ENCODE data around the gene CEBPE. TPM values are rescaled to one million over a fixed set of nuclear protein-coding genes. Genes with fewer than 3 reads are reported as not detected.

The CEBPE gene
- total RNA-seq, 1 donor from 2014 or later, result not detected

DNA sequence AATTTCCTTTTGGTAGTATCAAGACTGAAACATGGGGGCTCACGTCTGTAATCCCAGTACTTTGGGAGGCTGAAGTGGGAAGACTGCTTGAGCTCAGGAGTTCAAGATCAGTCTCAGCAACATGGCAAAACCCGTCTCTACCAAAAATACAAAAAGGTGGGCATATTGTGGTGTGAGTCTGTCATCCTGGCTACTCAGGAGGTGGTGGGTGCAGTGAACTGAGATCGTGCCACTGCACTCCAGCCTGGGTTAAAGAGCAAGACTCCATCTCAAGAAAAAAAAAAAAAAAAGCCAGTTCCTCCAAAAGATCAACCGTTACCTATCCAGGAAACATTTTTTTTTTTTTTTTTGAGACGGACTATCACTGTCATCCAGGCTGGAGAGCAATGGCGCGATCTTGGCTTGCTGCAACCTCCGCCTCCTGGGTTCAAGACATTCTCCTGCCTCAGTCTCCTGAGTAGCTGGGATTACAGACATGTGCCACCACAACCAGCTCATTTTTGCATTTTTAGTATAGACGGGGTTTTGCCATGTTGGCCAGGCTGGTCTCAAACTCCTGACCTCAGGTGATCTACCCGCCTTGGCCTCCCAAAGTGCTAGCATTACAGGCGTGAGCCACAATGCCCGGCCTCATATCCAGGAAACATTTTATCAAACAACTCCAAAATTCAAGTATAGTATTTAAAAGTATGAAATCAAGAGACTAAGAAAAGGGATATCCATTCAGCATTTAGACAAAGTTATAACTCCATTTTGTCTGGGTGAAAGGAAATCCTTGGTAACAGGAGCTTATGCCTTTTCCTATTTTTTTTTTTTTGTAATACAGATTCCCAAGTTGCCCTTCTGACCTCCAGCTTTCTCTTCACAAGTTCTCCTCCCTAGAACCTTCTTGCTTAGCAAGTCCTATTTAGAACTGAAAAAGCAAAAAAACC lies 27.5 kb downstream of the CEBPE start:
- Mint-ChIP-seq H3K4me1 (ENCODE audit: low read depth) (peaks cover 30% of the 10 kb centered on the region), H3K27ac (ENCODE audit: unreplicated experiment) (no peak overlapping the region), H3K36me3 (ENCODE audit: low read depth) (peaks cover 19% of the 10 kb centered on the region), H3K4me3 (ENCODE audit: unreplicated experiment) (no peak overlapping the region), H3K27me3 (ENCODE audit: low read depth) (no peaks in the 10 kb centered on the region), H3K9me3 (ENCODE audit: low read depth) (no peaks in the 10 kb centered on the region)
- DNase-seq (ENCODE audit: low spot score), result no peak
- TF ChIP-seq, protein P1, sequence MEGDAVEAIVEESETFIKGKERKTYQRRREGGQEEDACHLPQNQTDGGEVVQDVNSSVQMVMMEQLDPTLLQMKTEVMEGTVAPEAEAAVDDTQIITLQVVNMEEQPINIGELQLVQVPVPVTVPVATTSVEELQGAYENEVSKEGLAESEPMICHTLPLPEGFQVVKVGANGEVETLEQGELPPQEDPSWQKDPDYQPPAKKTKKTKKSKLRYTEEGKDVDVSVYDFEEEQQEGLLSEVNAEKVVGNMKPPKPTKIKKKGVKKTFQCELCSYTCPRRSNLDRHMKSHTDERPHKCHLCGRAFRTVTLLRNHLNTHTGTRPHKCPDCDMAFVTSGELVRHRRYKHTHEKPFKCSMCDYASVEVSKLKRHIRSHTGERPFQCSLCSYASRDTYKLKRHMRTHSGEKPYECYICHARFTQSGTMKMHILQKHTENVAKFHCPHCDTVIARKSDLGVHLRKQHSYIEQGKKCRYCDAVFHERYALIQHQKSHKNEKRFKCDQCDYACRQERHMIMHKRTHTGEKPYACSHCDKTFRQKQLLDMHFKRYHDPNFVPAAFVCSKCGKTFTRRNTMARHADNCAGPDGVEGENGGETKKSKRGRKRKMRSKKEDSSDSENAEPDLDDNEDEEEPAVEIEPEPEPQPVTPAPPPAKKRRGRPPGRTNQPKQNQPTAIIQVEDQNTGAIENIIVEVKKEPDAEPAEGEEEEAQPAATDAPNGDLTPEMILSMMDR (IDR thresholded peaks at IDR 0.05), result no peak

GRCh38 chr14:23090254-23090636 lies 28.8 kb downstream of the CEBPE start:
- TF ChIP-seq, protein P1 (IDR thresholded peaks at IDR 0.05), result no peak
- Mint-ChIP-seq H3K27ac (ENCODE audit: unreplicated experiment) (no peak overlapping the region), H3K9me3 (ENCODE audit: low read depth) (no peaks in the 10 kb centered on the region), H3K4me1 (ENCODE audit: low read depth) (peaks cover 22% of the 10 kb centered on the region), H3K27me3 (ENCODE audit: low read depth) (no peaks in the 10 kb centered on the region), H3K4me3 (ENCODE audit: unreplicated experiment) (no peak overlapping the region), H3K36me3 (ENCODE audit: low read depth) (peaks cover 27% of the 10 kb centered on the region)
- DNase-seq (ENCODE audit: low spot score), result no peak

GRCh38 chr14:23089498-23090253 lies 29.4 kb downstream of the CEBPE start:
- no peaks in the 10 kb centered on the region for H3K9me3 Mint-ChIP-seq (ENCODE audit: low read depth)
- H3K4me3 Mint-ChIP-seq (ENCODE audit: unreplicated experiment), result no peak overlapping the region
- H3K27ac Mint-ChIP-seq (ENCODE audit: unreplicated experiment), result no peak overlapping the region

DNA sequence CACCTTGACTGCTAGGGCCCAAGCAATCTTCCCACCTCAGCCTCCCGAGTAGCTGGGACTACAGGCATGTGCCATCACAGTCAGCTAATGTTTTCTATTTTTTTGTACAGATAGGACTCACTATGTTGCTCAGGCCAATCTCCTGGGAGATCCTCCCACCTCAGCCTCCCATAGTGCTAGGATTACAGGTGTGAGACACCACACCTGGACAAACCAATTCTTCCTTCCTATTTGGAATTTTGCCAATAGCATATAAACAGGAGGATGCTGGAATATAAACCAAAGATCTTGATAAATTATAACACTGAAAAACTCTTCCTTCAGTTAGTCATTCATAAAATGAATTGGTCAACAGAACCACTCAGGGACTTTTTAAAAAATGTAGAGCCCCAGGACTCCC lies 32.5 kb downstream of the CEBPE start:
- Mint-ChIP-seq H3K36me3 (ENCODE audit: low read depth) (peaks cover 30% of the 10 kb centered on the region), H3K9me3 (ENCODE audit: low read depth) (no peaks in the 10 kb centered on the region), H3K4me1 (ENCODE audit: low read depth) (peaks cover 7% of the 10 kb centered on the region), H3K27ac (ENCODE audit: unreplicated experiment) (peak overlapping the region; percentile 12), H3K4me3 (ENCODE audit: unreplicated experiment) (no peak overlapping the region), H3K27me3 (ENCODE audit: low read depth) (no peaks in the 10 kb centered on the region)
- DNase-seq (ENCODE audit: low spot score), result no peak
- TF ChIP-seq, protein P1 (IDR thresholded peaks at IDR 0.05), result no peak

More at GRCh38 chr14:23089498-23090253, 29.4 kb downstream of the CEBPE start:
- DNase-seq (ENCODE audit: low spot score), result no peak
- Mint-ChIP-seq H3K27me3 (ENCODE audit: low read depth) (no peaks in the 10 kb centered on the region), H3K4me1 (ENCODE audit: low read depth) (peaks cover 22% of the 10 kb centered on the region), H3K36me3 (ENCODE audit: low read depth) (peaks cover 28% of the 10 kb centered on the region)
- TF ChIP-seq, protein P1 (IDR thresholded peaks at IDR 0.05), result no peak

DNA sequence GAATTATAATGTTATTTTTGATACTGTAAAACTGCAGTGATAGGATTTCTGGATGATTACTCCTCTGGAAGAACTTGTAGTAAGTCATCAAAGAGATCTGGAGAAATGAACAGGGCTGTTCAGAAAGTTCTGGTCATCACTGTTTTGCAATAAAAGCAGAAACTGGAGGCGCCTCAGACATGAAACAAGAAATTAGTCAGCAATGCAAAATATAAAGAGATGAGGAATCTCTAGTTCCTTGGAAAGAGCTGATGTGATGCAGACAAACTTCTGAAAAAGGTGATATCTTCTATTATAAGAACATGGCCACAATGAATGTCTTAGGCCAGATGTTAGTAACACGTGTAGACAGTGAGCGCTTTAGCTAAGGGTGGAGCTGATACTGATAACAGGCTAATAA lies 33.6 kb downstream of the CEBPE start:
- TF ChIP-seq, protein P1 (IDR thresholded peaks at IDR 0.05), result no peak
- Mint-ChIP-seq H3K9me3 (ENCODE audit: low read depth) (no peaks in the 10 kb centered on the region), H3K27me3 (ENCODE audit: low read depth) (no peaks in the 10 kb centered on the region), H3K27ac (ENCODE audit: unreplicated experiment) (no peak overlapping the region), H3K36me3 (ENCODE audit: low read depth) (peaks cover 34% of the 10 kb centered on the region), H3K4me3 (ENCODE audit: unreplicated experiment) (no peak overlapping the region), H3K4me1 (ENCODE audit: low read depth) (peaks cover 10% of the 10 kb centered on the region)
- DNase-seq (ENCODE audit: low spot score), result no peak
